HFF-Myc (cell line): ENCODE measurements around the gene COL9A1.

Experiments used
- DNase-seq: peaks from one replicate; pipeline ENCODE4 v3.0.0-alpha.2; 2011; ENCODE audit warnings: low read depth; ENCODE audit errors: extremely low read depth
- H3K4me3 ChIP-seq: replicated peaks from 2 replicates; pipeline ENCODE4 v1.5.1; 2011; ENCODE audit warnings: low read depth, mild to moderate bottlenecking, control low read depth, low read length
- CTCF ChIP-seq: IDR thresholded peaks from 2 replicates; pipeline ENCODE4 v1.5.1; 2012; ENCODE audit warnings: mild to moderate bottlenecking, low read depth, low read length, control low read depth; ENCODE audit errors: missing control alignments

COL9A1 gene

GRCh38 chr6:70289299-70289698, 13.6 kb downstream of the COL9A1 start:
- H3K4me3 ChIP-seq, result no peak overlapping the region
- DNase-seq, result no peak
- no peak for TF ChIP-seq CTCF

- no peak for DNase-seq
- no peak overlapping the region for H3K4me3 ChIP-seq
- no peak for TF ChIP-seq CTCF
Measured at GRCh38 chr6:70286905-70287304, 16.0 kb downstream of the COL9A1 start.

- no peak for DNase-seq
- no peak for TF ChIP-seq CTCF
- H3K4me3 ChIP-seq, result no peak overlapping the region
Measured at GRCh38 chr6:70285201-70285600, 17.7 kb downstream of the COL9A1 start.

- no peak for TF ChIP-seq CTCF
- no peak for DNase-seq
- H3K4me3 ChIP-seq, result no peak overlapping the region
Measured at GRCh38 chr6:70282919-70283461, 19.9 kb downstream of the COL9A1 start.

GRCh38 chr6:70282312-70282918, 20.5 kb downstream of the COL9A1 start:
- no peak overlapping the region for H3K4me3 ChIP-seq
- TF ChIP-seq CTCF, result no peak
- no peak for DNase-seq

- DNase-seq, result no peak
- H3K4me3 ChIP-seq, result no peak overlapping the region
- no peak for TF ChIP-seq CTCF
Measured at GRCh38 chr6:70281923-70282311, 21.0 kb downstream of the COL9A1 start.

- no peak overlapping the region for H3K4me3 ChIP-seq
- no peak for DNase-seq
- TF ChIP-seq CTCF, result no peak
Measured at GRCh38 chr6:70280400-70280853, 22.5 kb downstream of the COL9A1 start.
